Nephron (organoid): ENCODE measurements around the gene CEBPE.

Experiments
- H3K27ac Mint-ChIP-seq, 3 experiments: 2 replicates each; pipeline ENCODE4 v1.8.0; 2020; ENCODE audit warnings: mixed read lengths in 3 of 3, mild to moderate bottlenecking in 2 of 3, moderate library complexity in 1 of 3
- H3K27me3 Mint-ChIP-seq: 2 replicates; pipeline ENCODE4 v1.8.0; 2021; ENCODE audit warnings: low read depth, mild to moderate bottlenecking, moderate library complexity, mixed read lengths
- H3K36me3 Mint-ChIP-seq: 2 replicates; pipeline ENCODE4 v1.8.0; 2020; ENCODE audit warnings: low read depth, mixed read lengths
- H3K4me1 Mint-ChIP-seq: 2 replicates; pipeline ENCODE4 v1.8.0; 2020; ENCODE audit warnings: mixed read lengths
- H3K4me3 Mint-ChIP-seq, 3 experiments: 2 replicates each; pipeline ENCODE4 v1.8.0; 2020; ENCODE audit warnings: mild to moderate bottlenecking in 3 of 3, mixed read lengths in 3 of 3, moderate library complexity in 2 of 3
- H3K9me3 Mint-ChIP-seq: 2 replicates; pipeline ENCODE4 v1.8.0; 2020; ENCODE audit warnings: mixed read lengths
- CTCF ChIP-seq, 3 experiments: fragments of 200-600 bp; sonication (generic); IDR thresholded peaks; one replicate each; pipeline ENCODE4 v1.5.0; 2021; ENCODE audit warnings: antibody characterized with exemption in 3 of 3; ENCODE audit not compliant: unreplicated experiment in 3 of 3

CEBPE gene

DNA sequence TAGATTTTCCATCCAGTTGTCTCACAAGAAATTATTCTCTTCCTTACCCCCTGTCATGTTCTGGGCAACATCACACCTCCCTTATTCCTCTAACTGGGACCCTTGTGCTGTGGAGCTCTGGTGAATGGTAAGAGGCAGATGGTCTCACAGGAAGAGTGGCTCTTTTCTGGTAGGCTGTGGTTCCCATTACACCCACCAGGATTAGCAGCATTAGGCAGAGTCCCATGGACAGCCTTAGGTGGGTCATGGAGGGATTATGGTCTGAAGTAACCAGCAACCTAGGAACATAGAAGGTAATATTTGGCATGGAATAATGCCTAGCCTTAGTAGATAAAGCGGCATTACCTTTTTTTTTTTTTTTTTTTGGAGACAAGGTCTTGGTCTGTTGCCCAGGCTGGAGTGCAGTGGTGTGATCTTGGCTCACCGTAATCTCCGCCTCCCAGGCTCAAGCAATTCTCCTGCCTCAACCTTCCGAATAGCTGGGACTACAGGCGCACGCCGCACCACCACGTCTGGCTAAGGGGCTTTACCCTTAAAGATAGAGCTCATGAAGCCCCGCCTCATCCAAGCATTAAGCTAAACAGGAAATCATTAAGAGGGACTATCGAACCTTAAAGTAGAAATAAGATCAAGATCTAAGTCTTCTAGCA lies 19.7 kb downstream of the CEBPE start:
- Mint-ChIP-seq H3K27ac (no peak overlapping the region), H3K9me3 (no peaks in the 10 kb centered on the region), H3K4me3 (peak overlapping the region in 2 of 3 experiments; percentile 34 to 62), H3K36me3 (peaks cover 13% of the 10 kb centered on the region), H3K27me3 (peaks cover 7% of the 10 kb centered on the region), H3K4me1 (peaks cover 20% of the 10 kb centered on the region)
- TF ChIP-seq CTCF (IDR thresholded peaks at IDR 0.05; ENCODE audit: unreplicated experiment in 3 of 3) = no peak

DNA sequence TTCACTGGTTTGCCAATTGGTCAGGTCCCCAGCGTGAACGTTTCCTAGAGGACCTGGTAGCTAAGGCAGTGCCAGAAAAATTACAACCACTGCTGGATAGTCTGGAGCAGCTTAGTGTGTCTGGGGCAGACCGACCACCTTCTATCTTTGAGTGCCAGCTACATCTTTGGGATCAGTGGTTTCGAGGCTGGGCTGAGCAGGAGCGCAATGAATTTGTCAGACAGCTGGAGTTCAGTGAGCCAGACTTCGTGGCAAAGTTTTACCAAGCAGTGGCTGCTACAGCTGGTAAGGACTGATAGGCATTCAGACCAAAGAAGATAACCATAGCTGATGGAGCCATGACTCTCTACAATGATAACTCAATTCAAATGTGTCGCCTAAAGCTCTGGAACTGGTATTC lies 21.3 kb downstream of the CEBPE start:
- no peak overlapping the region for H3K27ac Mint-ChIP-seq
- no peak overlapping the region for H3K4me3 Mint-ChIP-seq
- H3K9me3 Mint-ChIP-seq = no peaks in the 10 kb centered on the region
- peaks cover 16% of the 10 kb centered on the region for H3K36me3 Mint-ChIP-seq
- peaks cover 3% of the 10 kb centered on the region for H3K27me3 Mint-ChIP-seq
- no peak for TF ChIP-seq CTCF (IDR thresholded peaks at IDR 0.05; ENCODE audit: unreplicated experiment in 3 of 3)
- peaks cover 24% of the 10 kb centered on the region for H3K4me1 Mint-ChIP-seq

- no peak for TF ChIP-seq CTCF (IDR thresholded peaks at IDR 0.05; ENCODE audit: unreplicated experiment in 3 of 3)
- Mint-ChIP-seq H3K4me3 (no peak within 1 kb of the TSS), H3K27ac (no peak within 1 kb of the TSS), H3K36me3 (peaks cover 28% of the 10 kb centered on the region), H3K4me1 (peaks cover 18% of the 10 kb centered on the region), H3K9me3 (no peaks in the 10 kb centered on the region), H3K27me3 (no peaks in the 10 kb centered on the region)
Measured at GRCh38 chr14:23095196-23096108, 23.6 kb downstream of the CEBPE start, which contains the start of gene C14orf119. C14orf119 (plus strand) TSS chr14:23095505; CDS start chr14:23097659, 2,154 bp downstream.

DNA sequence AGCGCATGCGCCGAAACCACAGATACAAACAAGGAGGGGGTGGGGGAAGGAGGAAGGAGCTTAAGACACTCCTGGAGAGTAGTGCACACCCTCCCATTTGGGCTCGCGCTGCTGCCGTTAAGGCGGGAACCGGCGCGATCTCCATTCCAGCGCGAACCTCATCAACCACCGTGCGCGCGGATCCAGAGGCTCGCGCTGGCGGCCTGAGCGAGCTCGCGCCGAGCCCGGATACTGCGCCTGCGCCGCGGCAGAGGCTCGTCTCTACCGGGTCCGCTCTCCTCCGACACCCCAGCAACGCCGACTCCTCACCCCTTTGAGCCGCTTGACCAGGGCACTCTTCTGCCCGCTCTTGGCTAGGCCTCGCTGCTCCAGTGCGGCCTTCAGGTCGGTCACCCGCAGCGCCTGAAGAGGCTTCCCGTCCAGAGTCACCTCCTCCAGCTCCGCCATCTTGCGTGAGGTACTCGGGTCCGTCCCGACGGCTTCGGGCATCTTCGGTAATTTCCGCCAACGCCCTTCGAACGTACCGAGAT lies 24.3 kb downstream of the CEBPE start, which contains the start of gene ACIN1:
Gene ACIN1 (minus strand): TSS at position 471 of the 530 bp plus-strand sequence. CDS start 24 bp downstream, at position 447.
- Mint-ChIP-seq H3K4me1 (peaks cover 18% of the 10 kb centered on the region), H3K27ac (no peak within 1 kb of the TSS), H3K36me3 (peaks cover 35% of the 10 kb centered on the region), H3K27me3 (no peaks in the 10 kb centered on the region), H3K9me3 (no peaks in the 10 kb centered on the region), H3K4me3 (no peak within 1 kb of the TSS)
- peak in 1 of 3 experiments; percentile 19 for TF ChIP-seq CTCF (IDR thresholded peaks at IDR 0.05; ENCODE audit: unreplicated experiment in 3 of 3)

DNA sequence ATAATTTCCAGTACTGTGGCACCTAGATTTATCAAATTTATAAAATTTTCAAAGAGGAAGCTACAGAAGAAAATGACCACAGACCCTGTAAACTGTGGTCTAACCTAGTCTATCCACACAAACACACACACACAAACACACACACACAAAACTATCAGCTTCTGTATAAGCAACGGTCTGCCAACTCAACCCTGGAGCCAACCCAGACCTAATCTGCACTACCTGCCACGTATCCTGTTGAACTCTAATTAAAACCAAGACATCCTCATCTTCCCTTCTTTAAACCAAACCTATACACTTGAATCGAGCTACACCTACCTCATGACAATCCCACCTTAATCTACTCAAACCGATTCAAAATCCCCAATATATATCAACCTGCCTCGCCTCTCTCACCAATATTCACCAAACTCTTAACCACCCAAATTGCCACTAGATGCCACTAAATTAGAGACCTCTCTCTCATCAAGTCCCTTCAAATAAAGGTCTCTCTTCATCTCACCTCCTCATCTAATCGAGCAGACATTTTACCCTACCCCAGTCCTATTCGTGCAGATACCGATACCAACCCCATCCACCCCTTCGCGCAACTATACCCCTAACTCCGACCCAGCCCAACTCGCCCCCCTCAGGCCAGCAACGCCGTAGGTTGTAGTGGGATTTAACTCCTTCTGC lies 24.9 kb downstream of the CEBPE start:
- no peaks in the 10 kb centered on the region for H3K27me3 Mint-ChIP-seq
- peaks cover 38% of the 10 kb centered on the region for H3K36me3 Mint-ChIP-seq
- no peaks in the 10 kb centered on the region for H3K9me3 Mint-ChIP-seq
- H3K4me3 Mint-ChIP-seq = no peak overlapping the region
- H3K27ac Mint-ChIP-seq = no peak overlapping the region
- H3K4me1 Mint-ChIP-seq = peaks cover 18% of the 10 kb centered on the region
- no peak for TF ChIP-seq CTCF (IDR thresholded peaks at IDR 0.05; ENCODE audit: unreplicated experiment in 3 of 3)
